PFSK-1 (cell line): ENCODE results near the gene NEGR1.

Experiments
- POLR2AphosphoS5 ChIP-seq: IDR thresholded peaks from 2 replicates; pipeline ENCODE4 v1.6.1; 2012; ENCODE audit warnings: low read depth, mild to moderate bottlenecking, control low read depth, low read length, moderate library complexity
- SIN3A ChIP-seq: IDR thresholded peaks from 2 replicates; pipeline ENCODE4 v1.6.1; 2012; ENCODE audit warnings: mild to moderate bottlenecking, low read length, moderate library complexity, borderline replicate concordance; ENCODE audit not compliant: insufficient read depth
- TAF1 ChIP-seq: IDR thresholded peaks from 2 replicates; pipeline ENCODE4 v1.6.1; 2012; ENCODE audit warnings: low read length, control low read depth, borderline replicate concordance; ENCODE audit not compliant: insufficient read depth
- TF ChIP-seq, protein P1 (sequence below), 2 experiments: IDR thresholded peaks; 2 replicates each; pipeline versions ENCODE4 v1.6.1 to v1.8.0; 2011 to 2012; ENCODE audit warnings: low read depth in 2 of 2, low read length in 2 of 2, control low read depth in 1 of 2, inconsistent platforms in 1 of 2, mild to moderate bottlenecking in 1 of 2, moderate library complexity in 1 of 2; ENCODE audit not compliant: insufficient read depth in 1 of 2

DNA sequence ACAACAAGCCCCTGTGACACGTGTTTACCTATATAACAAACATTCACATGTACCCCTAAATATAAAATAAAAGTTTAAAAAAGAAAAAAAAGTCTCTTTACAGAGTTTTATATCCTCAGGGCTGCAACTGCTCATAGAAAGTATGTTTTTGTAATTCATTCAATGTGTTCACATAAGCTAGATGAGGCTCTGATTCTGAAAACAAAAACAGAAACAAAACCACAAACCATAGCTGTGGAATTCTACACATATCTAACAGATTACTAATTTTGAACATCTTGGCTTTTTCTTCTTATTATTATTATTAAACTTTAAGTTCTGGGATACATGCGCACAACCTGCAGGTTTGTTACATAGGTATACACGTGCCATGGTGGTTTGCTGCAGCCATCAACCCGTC, 621.9 kb downstream of the NEGR1 start:
- TF ChIP-seq, protein P1, sequence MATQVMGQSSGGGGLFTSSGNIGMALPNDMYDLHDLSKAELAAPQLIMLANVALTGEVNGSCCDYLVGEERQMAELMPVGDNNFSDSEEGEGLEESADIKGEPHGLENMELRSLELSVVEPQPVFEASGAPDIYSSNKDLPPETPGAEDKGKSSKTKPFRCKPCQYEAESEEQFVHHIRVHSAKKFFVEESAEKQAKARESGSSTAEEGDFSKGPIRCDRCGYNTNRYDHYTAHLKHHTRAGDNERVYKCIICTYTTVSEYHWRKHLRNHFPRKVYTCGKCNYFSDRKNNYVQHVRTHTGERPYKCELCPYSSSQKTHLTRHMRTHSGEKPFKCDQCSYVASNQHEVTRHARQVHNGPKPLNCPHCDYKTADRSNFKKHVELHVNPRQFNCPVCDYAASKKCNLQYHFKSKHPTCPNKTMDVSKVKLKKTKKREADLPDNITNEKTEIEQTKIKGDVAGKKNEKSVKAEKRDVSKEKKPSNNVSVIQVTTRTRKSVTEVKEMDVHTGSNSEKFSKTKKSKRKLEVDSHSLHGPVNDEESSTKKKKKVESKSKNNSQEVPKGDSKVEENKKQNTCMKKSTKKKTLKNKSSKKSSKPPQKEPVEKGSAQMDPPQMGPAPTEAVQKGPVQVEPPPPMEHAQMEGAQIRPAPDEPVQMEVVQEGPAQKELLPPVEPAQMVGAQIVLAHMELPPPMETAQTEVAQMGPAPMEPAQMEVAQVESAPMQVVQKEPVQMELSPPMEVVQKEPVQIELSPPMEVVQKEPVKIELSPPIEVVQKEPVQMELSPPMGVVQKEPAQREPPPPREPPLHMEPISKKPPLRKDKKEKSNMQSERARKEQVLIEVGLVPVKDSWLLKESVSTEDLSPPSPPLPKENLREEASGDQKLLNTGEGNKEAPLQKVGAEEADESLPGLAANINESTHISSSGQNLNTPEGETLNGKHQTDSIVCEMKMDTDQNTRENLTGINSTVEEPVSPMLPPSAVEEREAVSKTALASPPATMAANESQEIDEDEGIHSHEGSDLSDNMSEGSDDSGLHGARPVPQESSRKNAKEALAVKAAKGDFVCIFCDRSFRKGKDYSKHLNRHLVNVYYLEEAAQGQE (IDR thresholded peaks at IDR 0.05; ENCODE audit: insufficient read depth in 1 of 2, low read depth in 2 of 2, low read length in 2 of 2), result no peak
- TF ChIP-seq POLR2AphosphoS5, result no peak
- TF ChIP-seq SIN3A, result no peak
- TF ChIP-seq TAF1, result no peak
